Naive thymus-derived CD4-positive, alpha-beta T cell (primary cell): ENCODE data around the gene ANKRD33. TPM values are rescaled to one million over a fixed set of nuclear protein-coding genes. Genes with fewer than 3 reads are reported as not detected.
"Not testable (repeated sequence)": the region's sequence is repeated elsewhere in the genome, so short reads cannot be mapped to it uniquely, and the experiment has no call there.

Experiments
- ATAC-seq: fragments of 150-1000 bp; cut with Tn5 transposase; 2 replicates; pipeline ENCODE4 v1.10.0; 2021; ENCODE audit warnings: mild to moderate bottlenecking, moderate library complexity
- CTCF ChIA-PET: fragments of 350-600 bp; sonication (Branson Sonifier 250); formaldehyde crosslinking; loops from one replicate; lab custom pipeline; 2021; ENCODE audit warnings: antibody characterized with exemption; lab: Charles Lee
- POLR2A ChIA-PET: fragments of 350-600 bp; sonication (Branson Sonifier 250); formaldehyde crosslinking; loops from one replicate; lab custom pipeline; 2021; ENCODE audit warnings: antibody characterized with exemption, inconsistent platforms; lab: Charles Lee
- DNase-seq, 9 donors: peaks; one replicate each; pipeline versions ENCODE4 v3.0.0 to v3.0.0-alpha.2; 2020 to 2022; ENCODE audit warnings: mixed read lengths in 1 of 9
- H3K27ac ChIP-seq: one replicate; pipeline ENCODE4 v1.7.0; 2013; ENCODE audit warnings: mild to moderate bottlenecking, low read depth, low read length, moderate library complexity
- H3K27me3 ChIP-seq, 2 donors: one replicate each; pipeline ENCODE4 v1.7.0; 2013; ENCODE audit warnings: low read length in 2 of 2, mild to moderate bottlenecking in 2 of 2, moderate library complexity in 2 of 2; ENCODE audit not compliant: control insufficient read depth in 2 of 2, insufficient read depth in 2 of 2
- H3K36me3 ChIP-seq, 3 experiments: 1 replicate in 2 of 3; 2 replicates in 1 of 3; pipeline ENCODE4 v1.7.0; 2013; ENCODE audit warnings: low read length in 3 of 3, mild to moderate bottlenecking in 3 of 3, moderate library complexity in 1 of 3; ENCODE audit not compliant: insufficient read depth in 3 of 3, control insufficient read depth in 2 of 3
- H3K4me1 ChIP-seq, 2 donors: one replicate each; pipeline ENCODE4 v1.7.0; 2013; ENCODE audit warnings: low read length in 2 of 2, mild to moderate bottlenecking in 2 of 2, moderate library complexity in 1 of 2; ENCODE audit not compliant: control insufficient read depth in 2 of 2, insufficient read depth in 2 of 2
- H3K4me3 ChIP-seq: 2 replicates; pipeline ENCODE4 v1.7.0; 2013; ENCODE audit warnings: mild to moderate bottlenecking, low read length
- H3K9me3 ChIP-seq, 3 experiments: 1 replicate in 2 of 3; 2 replicates in 1 of 3; pipeline ENCODE4 v1.7.0; 2013; ENCODE audit warnings: low read length in 3 of 3; ENCODE audit not compliant: control insufficient read depth in 2 of 3
- H3K27ac Mint-ChIP-seq, 9 donors: one replicate each; pipeline ENCODE4 v1.8.0; 2020 to 2022; ENCODE audit warnings: mixed read lengths in 9 of 9, mild to moderate bottlenecking in 8 of 9, moderate library complexity in 5 of 9, inconsistent platforms in 2 of 9
- H3K27me3 Mint-ChIP-seq, 5 donors: one replicate each; pipeline ENCODE4 v1.8.0; 2021 to 2022; ENCODE audit warnings: mixed read lengths in 5 of 5, mild to moderate bottlenecking in 1 of 5
- H3K36me3 Mint-ChIP-seq, 5 donors: one replicate each; pipeline ENCODE4 v1.8.0; 2020 to 2022; ENCODE audit warnings: mixed read lengths in 5 of 5, mild to moderate bottlenecking in 3 of 5, inconsistent platforms in 1 of 5
- H3K4me1 Mint-ChIP-seq, 7 donors: one replicate each; pipeline ENCODE4 v1.8.0; 2020 to 2022; ENCODE audit warnings: mixed read lengths in 7 of 7, mild to moderate bottlenecking in 3 of 7, inconsistent platforms in 1 of 7
- H3K4me3 Mint-ChIP-seq, 10 donors: one replicate each; pipeline ENCODE4 v1.8.0; 2020 to 2022; ENCODE audit warnings: mild to moderate bottlenecking in 10 of 10, mixed read lengths in 10 of 10, moderate library complexity in 6 of 10, inconsistent platforms in 2 of 10
- H3K9me3 Mint-ChIP-seq, 11 donors: one replicate each; pipeline ENCODE4 v1.8.0; 2020 to 2022; ENCODE audit warnings: mixed read lengths in 11 of 11, mild to moderate bottlenecking in 4 of 11, inconsistent platforms in 1 of 11, moderate library complexity in 1 of 11
- intact Hi-C, 2 donors: fragments of 100-400 bp; cut with micrococcal nuclease; formaldehyde crosslinking; loops; one replicate each; pipeline ENCODE4 v1.15.1; 2023
- polyA plus RNA-seq, 2 donors: library from polyadenylated mRNA; unstranded; fragments of 300-500 nt; fragmentation: Illumina TruSeq; gene quantifications; one replicate each; pipeline ENCODE4 v1.2.3, GENCODE V29; 2021
- total RNA-seq, 6 experiments: library from RNA in 5 of 6; stranded (reverse) in 5 of 6; gene quantifications; 1 replicate in 5 of 6; 2 replicates in 1 of 6; pipeline ENCODE4 v1.2.3 and lab custom pipeline; 2021 to 2026

ANKRD33 gene
- total and polyA plus RNA-seq, 7 experiments from 2014 or later, result not detected

DNA sequence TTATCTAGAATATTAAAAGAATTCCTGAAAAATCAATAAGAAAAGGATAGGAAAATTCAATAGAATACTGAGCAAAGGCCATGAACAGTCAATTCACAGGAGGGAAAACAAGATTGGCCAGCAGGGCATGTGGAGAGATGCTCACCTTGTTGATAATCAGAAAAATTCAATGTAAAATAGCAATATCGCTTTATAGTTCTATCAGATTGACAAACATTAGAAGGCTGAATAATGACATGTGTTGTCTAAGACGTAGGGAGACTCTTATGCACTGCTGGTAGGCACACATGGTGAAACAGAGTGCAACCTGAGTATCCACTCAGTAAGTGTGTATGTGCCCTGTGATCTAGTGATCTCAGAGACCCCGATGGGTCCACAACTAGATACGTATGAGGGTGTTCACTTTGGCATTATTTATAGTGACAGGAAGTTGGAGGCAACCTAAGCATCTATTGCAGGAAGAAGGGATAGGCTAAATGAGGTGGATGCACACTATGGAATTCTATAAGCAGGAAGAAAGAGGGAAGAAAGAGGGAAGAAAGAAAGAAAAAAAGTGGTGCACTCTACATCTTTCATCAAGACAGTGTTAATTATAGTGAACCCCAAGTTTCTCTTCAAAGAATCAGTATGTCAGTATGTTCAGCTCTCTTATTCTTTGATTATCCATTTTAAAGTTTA is 3.8 kb upstream of the ANKRD33 start:
- no peak overlapping the region for H3K4me3 ChIP-seq
- no peak overlapping the region for H3K27ac ChIP-seq
- peaks cover 0 to 6% (median 0%) of the 10 kb centered on the region in 5 donors for H3K36me3 Mint-ChIP-seq
- H3K4me1 ChIP-seq, result peaks cover 0 to 5% of the 10 kb centered on the region in 2 donors
- H3K27me3 ChIP-seq, result no peaks in the 10 kb centered on the region
- no peaks in the 10 kb centered on the region for H3K9me3 ChIP-seq
- POLR2A ChIA-PET, result no interaction called here
- H3K36me3 ChIP-seq, result no peaks in the 10 kb centered on the region
- intact Hi-C loops, result no loop called here
- ATAC-seq (no peak), DNase-seq (no peak)
- H3K9me3 Mint-ChIP-seq, result peaks cover 0 to 4% (median 0%) of the 10 kb centered on the region in 11 donors
- no peak overlapping the region for H3K4me3 Mint-ChIP-seq
- peak overlapping the region in 7 of 9 donors; percentile 8 to 94 (median 29) for H3K27ac Mint-ChIP-seq
- H3K4me1 Mint-ChIP-seq, result peaks cover 12 to 22% (median 16%) of the 10 kb centered on the region in 7 donors
- CTCF ChIA-PET, result interaction anchor here (1.4 kb wide), 1 partner anchor 9 kb away, joined by 4 read pairs; no protein-coding TSS in a partner anchor
- peaks cover 0 to 4% (median 0%) of the 10 kb centered on the region in 5 donors for H3K27me3 Mint-ChIP-seq

DNA sequence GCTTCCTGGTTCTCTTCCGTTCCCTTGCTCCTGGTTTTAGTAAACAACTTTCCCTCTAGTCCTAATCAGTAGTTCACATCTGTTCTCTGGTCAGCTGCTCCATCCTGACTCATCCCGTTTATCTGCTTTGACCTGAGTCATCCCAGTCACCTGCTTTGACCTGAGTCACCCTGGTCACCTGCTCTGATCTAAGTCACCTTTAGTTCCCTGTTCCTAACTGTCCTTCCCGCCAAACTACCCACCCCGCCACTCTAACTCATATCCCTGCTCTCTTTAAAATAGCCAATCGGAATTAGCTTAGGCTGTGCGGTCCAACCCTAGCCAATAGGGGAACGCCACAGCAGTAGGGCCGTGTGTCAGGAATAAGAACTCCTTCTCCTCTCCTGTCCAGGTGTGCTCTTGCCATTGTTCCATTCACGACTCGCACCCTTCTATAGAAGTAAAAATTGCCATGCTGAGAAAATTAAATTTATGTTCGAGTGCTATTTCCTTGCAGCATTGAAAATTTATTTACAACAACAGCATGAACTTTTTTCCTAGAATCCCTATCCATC is 3.1 kb upstream of the ANKRD33 start:
- ChIA-PET POLR2A (interaction anchor here (1.4 kb wide), 1 partner anchor 20 kb away, joined by 3 read pairs; no protein-coding TSS in a partner anchor), CTCF (interaction anchor here (1.4 kb wide), 1 partner anchor 10 kb away, joined by 4 read pairs; no protein-coding TSS in a partner anchor)
- Mint-ChIP-seq H3K27ac (peak overlapping the region in 8 of 9 donors; percentile 39 to 97 (median 91)), H3K27me3 (peaks cover 0 to 2% (median 0%) of the 10 kb centered on the region in 5 donors), H3K36me3 (peaks cover 0 to 6% (median 0%) of the 10 kb centered on the region in 5 donors), H3K9me3 (peaks cover 0 to 4% (median 0%) of the 10 kb centered on the region in 11 donors), H3K4me1 (peaks cover 12 to 22% (median 16%) of the 10 kb centered on the region in 7 donors), H3K4me3 (peak overlapping the region in 1 of 10 donors; percentile 36)
- ATAC-seq (no peak), DNase-seq (no peak)
- intact Hi-C loops, result no loop called here
- no peaks in the 10 kb centered on the region for H3K36me3 ChIP-seq
- no peak overlapping the region for H3K4me3 ChIP-seq
- no peak overlapping the region for H3K27ac ChIP-seq
- H3K4me1 ChIP-seq, result peaks cover 0 to 5% of the 10 kb centered on the region in 2 donors
- H3K27me3 ChIP-seq, result no peaks in the 10 kb centered on the region
- no peaks in the 10 kb centered on the region for H3K9me3 ChIP-seq

DNA sequence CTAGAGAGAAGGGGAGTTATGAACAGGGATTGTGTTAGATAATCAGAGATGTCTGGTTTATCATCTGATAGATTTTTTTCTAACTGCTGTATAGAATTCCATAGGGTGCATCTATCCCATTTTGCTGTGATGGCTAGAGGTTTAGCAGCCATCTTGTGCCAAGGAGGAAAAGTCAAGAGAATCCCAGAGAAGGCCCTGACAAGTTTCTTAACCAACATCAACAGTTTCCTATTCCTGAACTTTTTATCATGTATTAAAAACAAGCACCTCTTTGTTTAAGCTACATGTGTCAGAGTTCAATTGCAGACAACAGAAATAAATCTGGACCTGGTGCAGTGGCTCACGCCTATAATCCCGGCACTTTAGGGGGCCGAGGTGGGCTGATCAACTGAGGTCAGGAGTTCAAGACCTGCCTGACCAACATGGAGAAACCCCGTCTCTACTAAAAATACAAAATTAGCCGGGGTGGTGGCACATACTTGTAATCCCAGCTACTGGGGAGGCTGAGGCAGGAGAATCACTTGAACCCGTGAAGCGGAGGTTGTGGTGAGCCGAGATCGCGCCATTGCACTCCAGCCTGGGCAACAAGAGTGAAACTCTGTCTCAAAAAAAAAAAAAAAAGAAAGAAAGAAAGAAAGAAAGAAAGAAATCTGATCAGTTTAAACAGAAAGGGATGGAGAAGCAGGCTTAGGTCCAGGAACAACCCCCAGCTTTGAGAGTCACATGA is 2.4 kb upstream of the ANKRD33 start:
- CTCF ChIA-PET, result interaction anchor here (0.8 to 1.6 kb wide), 6 partner anchors 8 to 108 kb away, joined by 3 to 12 read pairs (median 3); no protein-coding TSS in a partner anchor
- POLR2A ChIA-PET, result interaction anchor here (0.6 to 1.9 kb wide), 3 partner anchors 19 to 65 kb away, joined by 3 to 12 read pairs (median 3); no protein-coding TSS in a partner anchor
- H3K27me3 Mint-ChIP-seq, ATAC-seq, H3K9me3 ChIP-seq, H3K36me3 ChIP-seq, H3K27me3 ChIP-seq, H3K9me3 Mint-ChIP-seq, DNase-seq, H3K4me1 ChIP-seq, H3K36me3 Mint-ChIP-seq: not testable (repeated sequence)
- Mint-ChIP-seq H3K4me3 (peak overlapping the region in 9 of 10 donors; percentile 54 to 77 (median 62)), H3K4me1 (peaks cover 12 to 22% (median 16%) of the 10 kb centered on the region in 7 donors), H3K27ac (peak overlapping the region; percentile 86 to 97 (median 95))
- H3K4me3 ChIP-seq, result peak overlapping the region; percentile 25
- peak overlapping the region; percentile 1 for H3K27ac ChIP-seq
- intact Hi-C loops, result loop anchor here in 1 of 2 donors (1.0 kb wide), 1 partner anchor 121 kb away; the partner anchor contains the start of gene TAMALIN

DNA sequence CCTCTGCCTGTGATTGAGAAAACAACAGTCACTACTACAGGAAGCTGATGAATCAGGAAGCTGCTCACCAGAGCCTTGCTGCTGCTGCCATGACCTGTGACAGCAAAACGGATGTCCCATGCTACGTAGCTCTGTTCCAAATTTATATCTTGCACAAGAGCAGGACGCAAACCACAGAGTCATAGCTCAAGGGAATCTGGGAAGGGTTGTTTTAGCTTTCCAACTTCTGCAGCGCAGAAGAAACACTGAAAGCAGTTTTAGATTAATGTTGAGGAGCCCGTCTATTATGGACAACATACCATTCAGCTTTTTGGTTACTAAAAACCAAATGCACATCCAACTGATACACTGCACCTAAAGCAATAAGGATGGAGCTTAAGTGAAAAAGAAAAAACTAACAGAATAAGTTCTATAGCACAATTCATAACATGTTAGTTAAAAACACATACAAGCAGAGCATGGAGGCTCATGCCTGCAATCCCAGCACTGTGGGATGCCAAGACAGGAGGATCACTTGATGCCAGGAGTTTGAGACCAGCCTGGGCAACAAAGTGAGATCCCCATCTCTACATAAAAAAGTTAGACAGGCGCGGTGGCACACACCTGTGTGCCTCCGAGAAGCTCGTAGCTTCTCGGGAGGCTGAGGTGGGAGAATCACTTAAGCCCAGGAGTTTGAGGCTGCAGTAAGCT is 1.7 kb upstream of the ANKRD33 start:
- peaks cover 0 to 5% of the 10 kb centered on the region in 2 donors for H3K4me1 ChIP-seq
- no peaks in the 10 kb centered on the region for H3K36me3 ChIP-seq
- H3K9me3 ChIP-seq, result no peaks in the 10 kb centered on the region
- peak overlapping the region; percentile 25 for H3K4me3 ChIP-seq
- Mint-ChIP-seq H3K27ac (peak overlapping the region; percentile 86 to 97 (median 95)), H3K9me3 (peaks cover 0 to 4% (median 0%) of the 10 kb centered on the region in 11 donors), H3K27me3 (peaks cover 0 to 2% (median 0%) of the 10 kb centered on the region in 5 donors), H3K4me3 (peak overlapping the region; percentile 8 to 77 (median 62)), H3K4me1 (peaks cover 12 to 22% (median 16%) of the 10 kb centered on the region in 7 donors), H3K36me3 (peaks cover 0 to 6% (median 0%) of the 10 kb centered on the region in 5 donors)
- intact Hi-C loops, result loop anchor here in 1 of 2 donors (1.0 kb wide), 1 partner anchor 120 kb away; the partner anchor contains the start of gene TAMALIN
- H3K27ac ChIP-seq, result peak overlapping the region; percentile 1
- DNase-seq (peak in 8 of 9 donors; percentile 27 to 71 (median 64)), ATAC-seq (peak; percentile 95)
- ChIA-PET POLR2A (interaction anchor here (0.6 to 1.9 kb wide), 4 partner anchors 19 to 946 kb away, joined by 3 to 12 read pairs (median 3); no protein-coding TSS in a partner anchor), CTCF (interaction anchor here (0.8 to 1.6 kb wide), 7 partner anchors 9 to 107 kb away, joined by 3 to 12 read pairs (median 3); no protein-coding TSS in a partner anchor)
- no peaks in the 10 kb centered on the region for H3K27me3 ChIP-seq

DNA sequence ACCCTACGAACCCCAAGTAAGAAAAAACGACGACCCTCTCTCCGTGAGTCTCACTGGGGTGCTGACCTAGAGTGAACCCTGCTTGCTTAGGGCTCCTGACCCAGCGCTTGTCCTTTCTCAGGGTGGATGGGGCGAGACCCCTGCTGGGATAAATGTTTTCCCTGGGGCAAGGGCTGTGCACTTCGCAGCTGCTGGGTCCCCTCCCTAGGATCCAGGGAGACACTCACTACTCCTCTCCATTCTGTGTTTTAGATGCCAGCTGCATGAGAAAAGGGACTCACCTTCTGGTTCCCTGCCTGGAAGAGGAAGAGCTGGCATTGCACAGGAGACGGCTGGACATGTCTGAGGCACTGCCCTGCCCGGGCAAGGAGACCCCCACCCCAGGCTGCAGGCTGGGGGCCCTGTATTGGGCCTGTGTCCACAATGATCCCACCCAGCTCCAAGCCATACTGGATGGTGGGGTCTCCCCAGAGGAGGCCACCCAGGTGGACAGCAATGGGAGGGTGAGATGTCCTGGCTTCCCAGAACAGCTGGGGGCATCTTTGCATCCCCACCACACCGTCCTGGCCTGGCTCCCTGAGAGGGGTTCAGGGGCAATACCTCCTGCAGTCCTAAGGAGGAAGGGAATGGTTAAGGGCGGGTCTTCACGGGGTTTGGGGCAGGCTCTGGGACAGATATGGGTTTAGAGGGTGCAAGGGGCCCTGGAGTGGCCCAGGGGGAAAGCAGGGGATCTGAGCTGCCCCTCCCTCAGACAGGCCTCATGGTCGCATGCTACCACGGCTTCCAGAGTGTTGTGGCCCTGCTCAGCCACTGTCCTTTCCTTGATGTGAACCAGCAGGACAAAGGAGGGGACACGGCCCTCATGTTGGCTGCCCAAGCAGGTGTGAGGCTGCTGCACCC is 663 bp downstream of the ANKRD33 start:
- H3K27ac ChIP-seq, result no peak overlapping the region
- DNase-seq, result no peak
- peaks cover 0 to 5% of the 10 kb centered on the region in 2 donors for H3K4me1 ChIP-seq
- H3K4me3 ChIP-seq, result no peak overlapping the region
- Mint-ChIP-seq H3K9me3 (peaks cover 0 to 4% (median 0%) of the 10 kb centered on the region in 11 donors), H3K4me1 (peaks cover 12 to 22% (median 16%) of the 10 kb centered on the region in 7 donors), H3K27ac (peak overlapping the region in 3 of 9 donors; percentile 21 to 36 (median 32)), H3K27me3 (peaks cover 0 to 5% (median 0%) of the 10 kb centered on the region in 5 donors), H3K36me3 (peaks cover 0 to 6% (median 0%) of the 10 kb centered on the region in 5 donors), H3K4me3 (peak overlapping the region in 1 of 10 donors; percentile 4)
- intact Hi-C loops, result no loop called here
- CTCF ChIA-PET, result interaction anchor here (0.6 to 1.1 kb wide), 2 partner anchors 17 to 19 kb away, joined by 3 to 4 read pairs; no protein-coding TSS in a partner anchor
- ATAC-seq, result no peak
- POLR2A ChIA-PET, result interaction anchor here (0.5 to 0.7 kb wide), 2 partner anchors 174 to 267 kb away, joined by 3 read pairs; no protein-coding TSS in a partner anchor
- H3K36me3 ChIP-seq, result no peaks in the 10 kb centered on the region
- H3K27me3 ChIP-seq, result peaks cover 0 to 3% of the 10 kb centered on the region in 2 donors
- H3K9me3 ChIP-seq, result no peaks in the 10 kb centered on the region
